ENCODE results near the gene TAS2R39.

Gene TAS2R39

DNA sequence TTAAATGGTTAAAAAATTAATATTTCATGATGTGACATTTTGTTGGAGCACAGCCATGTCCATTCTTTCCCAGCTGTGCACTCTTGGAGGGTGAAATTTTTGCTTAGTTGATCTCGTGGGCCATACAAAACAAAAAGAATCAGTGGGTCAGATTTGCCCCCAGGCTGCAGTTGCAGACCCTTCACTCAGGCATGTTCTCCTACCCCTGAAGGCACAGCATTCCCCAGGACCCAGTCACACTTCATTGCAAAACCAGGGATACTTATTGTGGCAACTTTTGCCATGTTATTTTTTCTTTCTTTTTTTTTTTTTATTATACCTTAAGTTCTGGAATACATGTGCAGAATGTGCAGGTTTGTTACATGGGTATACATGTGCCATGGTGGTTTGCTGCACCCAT, 44.6 kb downstream of the TAS2R39 start:
- H3K36me3 ChIP-seq (ENCODE audit: control insufficient read depth, insufficient read depth, low read length), result no peaks in the 10 kb centered on the region
- no peaks in the 10 kb centered on the region for H3K9me3 ChIP-seq (ENCODE audit: control insufficient read depth, low read length)
- H3K4me3 ChIP-seq (ENCODE audit: insufficient read depth, low read depth, low read length, poor library complexity, severe bottlenecking), result no peak overlapping the region
- H3K27me3 ChIP-seq (replicated peaks; ENCODE audit: control insufficient read depth, insufficient read depth, low read length, poor library complexity, severe bottlenecking), result no peaks in the 10 kb centered on the region
- no peaks in the 10 kb centered on the region for H3K4me1 ChIP-seq (ENCODE audit: control insufficient read depth, insufficient read depth, low read length, poor library complexity, severe bottlenecking)
- no peak overlapping the region for H3K27ac ChIP-seq (ENCODE audit: insufficient read depth, low read length, poor library complexity, severe bottlenecking)
- no peak for DNase-seq

DNA sequence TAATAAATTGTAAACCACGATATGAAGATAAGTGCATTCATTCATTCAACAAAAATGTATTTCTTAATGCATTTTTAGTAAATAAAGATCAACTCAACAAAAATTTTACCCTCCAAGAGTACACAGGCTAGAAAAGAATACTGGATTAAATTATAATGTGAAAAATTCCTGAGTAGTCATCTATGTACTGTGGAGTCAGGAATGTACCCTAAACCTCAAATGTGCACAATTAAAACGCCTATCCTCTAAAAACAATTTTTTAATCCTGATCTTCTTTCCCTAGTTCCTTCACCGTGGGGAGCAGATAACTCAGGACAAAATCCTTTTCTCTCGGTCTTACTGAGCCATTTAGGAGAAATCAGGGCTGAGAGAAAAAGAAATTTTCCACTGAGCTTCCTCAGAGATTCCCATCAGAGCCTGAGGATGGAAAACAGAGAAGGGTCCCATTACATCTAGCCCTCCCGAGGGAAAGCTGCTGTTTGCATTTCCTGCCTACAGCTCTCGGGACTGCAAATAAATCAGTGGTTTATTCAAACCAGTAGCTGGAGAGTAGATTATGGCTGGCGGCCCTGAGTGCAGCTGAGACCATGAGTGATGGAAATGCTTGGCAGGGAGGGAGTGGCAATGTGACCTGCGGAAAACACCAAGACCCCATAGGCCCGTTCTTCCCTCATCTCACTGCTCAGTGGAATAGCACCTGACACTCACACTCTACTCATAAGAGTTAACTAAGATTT, 46.0 kb downstream of the TAS2R39 start:
- no peak for DNase-seq
- H3K36me3 ChIP-seq (ENCODE audit: control insufficient read depth, insufficient read depth, low read length), result no peaks in the 10 kb centered on the region
- no peaks in the 10 kb centered on the region for H3K27me3 ChIP-seq (replicated peaks; ENCODE audit: control insufficient read depth, insufficient read depth, low read length, poor library complexity, severe bottlenecking)
- no peak overlapping the region for H3K27ac ChIP-seq (ENCODE audit: insufficient read depth, low read length, poor library complexity, severe bottlenecking)
- no peak overlapping the region for H3K4me3 ChIP-seq (ENCODE audit: insufficient read depth, low read depth, low read length, poor library complexity, severe bottlenecking)
- no peaks in the 10 kb centered on the region for H3K9me3 ChIP-seq (ENCODE audit: control insufficient read depth, low read length)
- H3K4me1 ChIP-seq (ENCODE audit: control insufficient read depth, insufficient read depth, low read length, poor library complexity, severe bottlenecking), result no peaks in the 10 kb centered on the region

DNA sequence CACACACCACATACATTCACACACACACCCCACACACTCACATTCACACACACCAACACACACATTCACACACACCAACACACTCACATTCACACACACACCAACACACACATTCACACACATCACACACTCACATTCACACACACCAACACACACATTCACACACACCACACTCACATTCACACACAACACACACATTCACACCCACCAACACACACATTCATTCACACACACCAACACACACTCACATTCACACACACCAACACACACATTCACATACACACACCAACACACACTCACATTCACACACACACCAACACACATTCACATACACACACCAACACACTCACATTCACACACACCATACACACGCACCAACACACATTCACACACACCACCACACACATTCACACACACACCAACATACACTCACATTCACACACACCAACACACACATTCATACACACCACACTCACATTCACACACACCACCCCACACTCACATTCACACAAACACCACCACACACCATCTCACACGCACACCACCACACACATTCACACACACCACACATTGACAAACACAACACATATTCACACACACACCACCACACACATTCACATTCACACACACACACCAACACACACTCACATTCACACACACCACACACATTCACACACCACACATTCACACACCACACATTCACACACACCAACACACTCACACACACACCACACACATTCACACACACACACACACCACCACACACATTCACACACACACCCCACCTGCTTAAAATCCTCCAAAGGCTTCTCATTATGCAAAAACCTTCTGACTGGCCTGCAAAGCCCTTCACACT, 47.6 kb downstream of the TAS2R39 start:
- H3K36me3 ChIP-seq (ENCODE audit: control insufficient read depth, insufficient read depth, low read length), result no peaks in the 10 kb centered on the region

More for the DNA sequence above, 47.6 kb downstream of the TAS2R39 start:
- DNase-seq, result no peak
- no peak overlapping the region for H3K4me3 ChIP-seq (ENCODE audit: insufficient read depth, low read depth, low read length, poor library complexity, severe bottlenecking)
- H3K27ac ChIP-seq (ENCODE audit: insufficient read depth, low read length, poor library complexity, severe bottlenecking), result no peak overlapping the region
- H3K27me3 ChIP-seq (replicated peaks; ENCODE audit: control insufficient read depth, insufficient read depth, low read length, poor library complexity, severe bottlenecking), result no peaks in the 10 kb centered on the region
- H3K9me3 ChIP-seq (ENCODE audit: control insufficient read depth, low read length), result no peaks in the 10 kb centered on the region
- H3K4me1 ChIP-seq (ENCODE audit: control insufficient read depth, insufficient read depth, low read length, poor library complexity, severe bottlenecking), result no peaks in the 10 kb centered on the region

All from effector memory CD4-positive, alpha-beta T cell (primary cell).